ENCODE data around the gene GBA2. TPM values are rescaled to one million over a fixed set of nuclear protein-coding genes. Genes with fewer than 3 reads are reported as not detected.

GBA2 gene
- total RNA-seq, 2 donors from 2014 or later, result 54.2 to 111 TPM

DNA sequence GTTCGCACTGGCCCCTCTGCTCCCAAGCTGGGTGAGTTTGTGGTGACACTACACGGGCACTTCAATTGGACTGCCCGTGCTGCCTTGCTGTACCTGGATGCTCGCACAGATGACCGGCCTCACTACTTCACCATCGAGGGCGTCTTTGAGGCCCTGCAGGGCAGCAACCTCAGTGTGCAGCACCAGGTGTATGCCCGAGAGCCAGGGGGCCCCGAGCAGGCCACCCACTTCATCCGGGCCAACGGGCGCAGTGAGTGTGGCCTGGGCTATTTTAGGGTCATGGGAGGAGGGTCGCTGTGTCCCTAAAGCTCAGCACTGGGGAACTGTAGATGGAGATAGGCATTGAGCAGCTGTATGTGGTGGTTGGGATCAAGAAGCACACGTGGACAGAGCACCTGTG lies 43.8 kb upstream of the GBA2 start:
- H3K27me3 ChIP-seq, result no peaks in the 10 kb centered on the region
- H3K27ac ChIP-seq, result no peak overlapping the region
- intact Hi-C loops (cut with DNase I), result loop anchor here (5.0 kb wide), 1 partner anchor 84 kb away; no protein-coding TSS in a partner anchor
- H3K4me3 ChIP-seq, result no peak overlapping the region
- TF ChIP-seq, protein P1, sequence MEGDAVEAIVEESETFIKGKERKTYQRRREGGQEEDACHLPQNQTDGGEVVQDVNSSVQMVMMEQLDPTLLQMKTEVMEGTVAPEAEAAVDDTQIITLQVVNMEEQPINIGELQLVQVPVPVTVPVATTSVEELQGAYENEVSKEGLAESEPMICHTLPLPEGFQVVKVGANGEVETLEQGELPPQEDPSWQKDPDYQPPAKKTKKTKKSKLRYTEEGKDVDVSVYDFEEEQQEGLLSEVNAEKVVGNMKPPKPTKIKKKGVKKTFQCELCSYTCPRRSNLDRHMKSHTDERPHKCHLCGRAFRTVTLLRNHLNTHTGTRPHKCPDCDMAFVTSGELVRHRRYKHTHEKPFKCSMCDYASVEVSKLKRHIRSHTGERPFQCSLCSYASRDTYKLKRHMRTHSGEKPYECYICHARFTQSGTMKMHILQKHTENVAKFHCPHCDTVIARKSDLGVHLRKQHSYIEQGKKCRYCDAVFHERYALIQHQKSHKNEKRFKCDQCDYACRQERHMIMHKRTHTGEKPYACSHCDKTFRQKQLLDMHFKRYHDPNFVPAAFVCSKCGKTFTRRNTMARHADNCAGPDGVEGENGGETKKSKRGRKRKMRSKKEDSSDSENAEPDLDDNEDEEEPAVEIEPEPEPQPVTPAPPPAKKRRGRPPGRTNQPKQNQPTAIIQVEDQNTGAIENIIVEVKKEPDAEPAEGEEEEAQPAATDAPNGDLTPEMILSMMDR (IDR thresholded peaks at IDR 0.05), result no peak
- TF ChIP-seq POLR2A (IDR thresholded peaks at IDR 0.05), result no peak
- no peak for DNase-seq
- 93% methylated on average over 9 to 14 of the region's 14 CpGs for whole genome bisulfite sequencing, 2 donors
- H3K4me1 ChIP-seq, result peaks cover 7% of the 10 kb centered on the region
- no peaks in the 10 kb centered on the region for H3K36me3 ChIP-seq (replicated peaks in 1 of 2; ENCODE audit: insufficient read depth in 1 of 2, low read depth in 2 of 2)
- no peak for ATAC-seq
- no peaks in the 10 kb centered on the region for H3K9me3 ChIP-seq

- DNase-seq (no peak), ATAC-seq (no peak)
- no peaks in the 10 kb centered on the region for H3K36me3 ChIP-seq (replicated peaks in 1 of 2; ENCODE audit: insufficient read depth in 1 of 2, low read depth in 2 of 2)
- WGBS, 2 donors, result 87 to 93% methylated on average over 17 to 34 of the region's 34 CpGs
- H3K4me3 ChIP-seq, result no peak overlapping the region
- H3K9me3 ChIP-seq, result no peaks in the 10 kb centered on the region
- intact Hi-C loops (cut with DNase I), result loop anchor here (5.0 kb wide), 1 partner anchor 85 kb away; no protein-coding TSS in a partner anchor
- H3K27me3 ChIP-seq, result no peaks in the 10 kb centered on the region
- H3K4me1 ChIP-seq, result peaks cover 7% of the 10 kb centered on the region
- H3K27ac ChIP-seq, result no peak overlapping the region
- no peak for TF ChIP-seq POLR2A (IDR thresholded peaks at IDR 0.05)
- TF ChIP-seq, protein P1 (IDR thresholded peaks at IDR 0.05), result no peak
Measured at GRCh38 chr9:35792024-35792813, 43.2 kb upstream of the GBA2 start.

DNA sequence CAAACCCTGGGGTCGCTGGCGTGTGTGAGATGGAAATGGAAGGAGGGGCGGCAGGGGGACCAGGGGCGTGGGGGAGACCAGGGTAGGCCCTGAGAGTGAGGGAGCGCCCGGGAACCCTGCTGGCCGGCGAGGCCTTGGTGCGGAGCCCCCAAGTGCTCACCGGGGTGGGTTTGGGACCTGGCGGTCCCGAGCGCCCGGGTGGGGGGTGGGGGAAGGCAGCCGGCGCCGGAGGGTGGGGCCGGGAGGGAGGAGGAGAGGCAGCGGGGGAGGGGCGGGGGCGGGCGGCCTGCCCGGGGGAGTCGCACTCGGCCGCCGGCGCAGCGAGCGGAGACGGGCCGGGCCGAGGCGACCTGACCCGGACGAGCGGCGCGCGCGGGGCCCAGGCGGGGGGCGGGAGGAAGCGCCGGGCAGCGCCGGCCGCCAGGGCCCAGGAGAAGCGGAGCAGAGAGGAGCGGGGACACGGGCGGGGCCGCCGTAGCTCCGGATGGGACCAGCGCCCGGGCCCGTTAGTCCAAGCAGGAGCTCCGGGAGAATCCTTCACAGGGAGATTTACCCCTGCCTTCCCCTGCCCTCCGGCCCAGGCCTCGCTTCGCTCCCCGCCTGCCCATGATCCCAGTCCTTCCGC lies 42.4 kb upstream of the GBA2 start, which contains the start of gene NPR2:
Gene NPR2, plus strand, starts transcription at position 295 of the 625 bp plus-strand sequence. CDS start 818 bp downstream, outside the sequence.
- Histone ChIP-seq H3K27me3 (no peaks in the 10 kb centered on the region), H3K4me3 (no peak within 1 kb of the TSS), H3K4me1 (peaks cover 7% of the 10 kb centered on the region), H3K36me3 (replicated peaks in 1 of 2; ENCODE audit: insufficient read depth in 1 of 2, low read depth in 2 of 2) (no peaks in the 10 kb centered on the region), H3K27ac (no peak within 1 kb of the TSS), H3K9me3 (no peaks in the 10 kb centered on the region)
- intact Hi-C loops (cut with DNase I), result loop anchor here (5.0 kb wide), 1 partner anchor 86 kb away; no protein-coding TSS in a partner anchor
- ATAC-seq (peak; percentile 16), DNase-seq (no peak)
- 52 to 62% methylated on average over 42 to 49 of the region's 64 CpGs for WGBS, 2 donors
- TF ChIP-seq POLR2A (IDR thresholded peaks at IDR 0.05), result no peak
- TF ChIP-seq, protein P1 (IDR thresholded peaks at IDR 0.05), result no peak

- Histone ChIP-seq H3K36me3 (replicated peaks in 1 of 2; ENCODE audit: insufficient read depth in 1 of 2, low read depth in 2 of 2) (no peaks in the 10 kb centered on the region), H3K27me3 (no peaks in the 10 kb centered on the region), H3K27ac (no peak overlapping the region), H3K4me1 (peaks cover 7% of the 10 kb centered on the region), H3K9me3 (no peaks in the 10 kb centered on the region), H3K4me3 (no peak overlapping the region)
- intact Hi-C loops (cut with DNase I), result loop anchor here (5.0 kb wide), 1 partner anchor 87 kb away; no protein-coding TSS in a partner anchor
- peak; percentile 94 for ATAC-seq
- 50 to 58% methylated on average over 35 to 37 of the region's 37 CpGs for WGBS, 2 donors
- TF ChIP-seq, protein P1 (IDR thresholded peaks at IDR 0.05), result peak; percentile 70 to 96 (median 86)
- no peak for TF ChIP-seq POLR2A (IDR thresholded peaks at IDR 0.05)
- peak; percentile 66 to 78 (median 72) for DNase-seq
Measured at GRCh38 chr9:35790385-35791296, 41.6 kb upstream of the GBA2 start.
